ENCODE data around the gene MFSD6.
"Not testable (repeated sequence)": the region's sequence is repeated elsewhere in the genome, so short reads cannot be mapped to it uniquely, and the experiment has no call there.

Gene MFSD6

DNA sequence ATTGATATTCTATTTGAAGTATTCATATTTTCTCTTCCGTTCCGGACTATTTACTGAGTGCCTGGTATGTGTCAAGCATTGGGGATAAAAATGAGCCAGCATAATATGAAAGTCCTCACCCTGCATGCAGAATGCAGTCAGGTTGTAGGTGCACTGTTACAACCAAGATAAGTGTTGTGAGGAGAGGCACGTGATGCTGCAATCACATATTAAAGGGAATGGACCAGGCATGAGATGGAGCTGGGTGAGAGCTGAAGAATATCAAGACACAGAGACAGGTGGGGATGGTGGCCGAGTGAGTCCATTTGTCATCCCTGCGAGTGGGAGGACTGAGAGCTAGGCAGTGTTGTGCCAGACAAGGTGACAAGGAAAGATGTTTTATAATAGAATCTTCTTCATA, 52.3 kb downstream of the MFSD6 start:
- Mint-ChIP-seq H3K27me3 (no peaks in the 10 kb centered on the region), H3K27ac (no peak overlapping the region), H3K9me3 (peaks cover 0 to 4% of the 10 kb centered on the region in 2 donors), H3K4me1 (peaks cover 46% of the 10 kb centered on the region), H3K4me3 (no peak overlapping the region)
- no peak for ATAC-seq
- no peak for DNase-seq

GRCh38 chr2:190462181-190462580, 54.0 kb downstream of the MFSD6 start:
- ATAC-seq (no peak), DNase-seq (no peak)
- Mint-ChIP-seq H3K27me3 (no peaks in the 10 kb centered on the region), H3K9me3 (peaks cover 0 to 9% of the 10 kb centered on the region in 2 donors), H3K4me3 (no peak overlapping the region), H3K4me1 (peaks cover 52% of the 10 kb centered on the region), H3K27ac (no peak overlapping the region)

DNA sequence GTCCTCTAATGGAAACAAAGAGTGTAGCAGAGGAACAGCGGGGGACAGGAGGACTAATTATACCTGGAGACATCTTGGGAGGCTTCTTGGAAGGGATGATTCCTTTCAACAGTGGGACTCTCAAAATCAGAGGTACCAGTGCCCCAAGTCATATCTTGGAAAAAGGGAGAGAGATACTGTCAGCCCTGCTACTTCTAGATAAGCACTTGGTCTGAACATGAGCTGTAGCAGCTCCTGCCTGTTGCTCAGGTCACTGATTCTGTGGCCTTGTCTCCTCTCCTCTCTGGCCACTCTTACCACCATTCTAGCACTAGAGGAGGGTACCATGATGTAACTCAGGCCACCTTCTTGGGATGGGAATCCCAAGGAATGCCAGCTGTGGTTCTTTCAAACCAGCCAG, 54.5 kb downstream of the MFSD6 start:
- Mint-ChIP-seq H3K4me3 (no peak overlapping the region), H3K27me3 (no peaks in the 10 kb centered on the region), H3K4me1 (peaks cover 57% of the 10 kb centered on the region), H3K9me3 (peaks cover 0 to 9% of the 10 kb centered on the region in 2 donors), H3K27ac (no peak overlapping the region)
- DNase-seq (no peak), ATAC-seq (no peak)

DNA sequence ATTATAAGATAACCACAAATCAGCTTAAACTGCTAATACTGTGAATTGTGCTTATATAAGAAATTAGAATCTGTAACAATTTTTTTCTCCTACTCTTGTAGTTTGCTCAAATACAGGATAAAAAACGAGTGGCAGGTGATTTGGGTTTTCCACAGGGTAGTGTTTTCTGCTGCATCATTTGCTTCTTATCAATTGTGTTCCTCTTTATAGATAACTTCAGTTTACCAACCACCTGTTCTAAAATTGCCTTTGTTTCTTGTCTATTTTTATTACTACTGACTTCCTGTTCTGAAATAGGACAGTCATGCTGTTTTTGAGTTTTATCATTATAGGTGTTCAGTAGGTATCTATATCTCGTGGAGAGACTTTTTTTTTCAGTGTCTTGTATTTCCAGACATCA, 56.9 kb downstream of the MFSD6 start:
- H3K4me3 Mint-ChIP-seq, result no peak overlapping the region
- H3K4me1 Mint-ChIP-seq, result peaks cover 67% of the 10 kb centered on the region
- H3K27ac Mint-ChIP-seq, result peak overlapping the region in 1 of 2 donors; percentile 53

DNA sequence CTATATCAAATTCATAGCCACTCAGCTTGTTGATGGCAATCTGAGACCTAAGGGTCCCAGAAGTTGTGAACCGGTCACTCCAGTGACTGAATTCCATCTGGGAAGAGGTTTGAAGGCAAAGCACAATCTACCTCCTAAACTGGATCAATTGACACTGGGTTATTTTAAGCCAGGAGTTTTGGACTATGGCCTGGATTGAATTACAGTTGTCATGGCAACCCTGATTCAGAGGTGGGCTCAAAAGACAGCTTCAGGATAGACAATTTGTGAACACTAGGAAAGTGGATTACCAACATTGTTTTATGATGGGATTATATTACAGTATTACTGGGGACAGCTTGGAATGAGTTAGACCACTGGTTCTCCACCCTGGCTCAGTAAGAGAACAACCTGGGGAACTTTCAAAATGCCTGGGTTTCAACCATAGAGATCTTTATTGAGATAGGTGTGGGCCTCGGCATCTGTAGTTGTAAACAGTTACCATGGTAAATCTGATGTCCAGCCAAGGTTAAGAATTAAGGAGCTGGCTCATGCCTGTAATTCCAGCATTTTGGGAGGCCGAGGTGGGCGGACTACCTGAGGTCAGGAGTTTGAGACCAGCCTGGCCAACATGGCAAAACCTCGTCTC, 58.8 kb downstream of the MFSD6 start:
- Mint-ChIP-seq H3K27ac (no peak overlapping the region), H3K9me3 (peaks cover under 1 to 5% of the 10 kb centered on the region in 2 donors), H3K27me3 (no peaks in the 10 kb centered on the region), H3K4me1 (peaks cover 62% of the 10 kb centered on the region), H3K4me3 (no peak overlapping the region)
- ATAC-seq, result no peak
- DNase-seq, result no peak

More for the DNA sequence above, 56.9 kb downstream of the MFSD6 start:
- DNase-seq, result no peak
- Mint-ChIP-seq H3K9me3 (peaks cover 0 to 5% of the 10 kb centered on the region in 2 donors), H3K27me3 (no peaks in the 10 kb centered on the region)
- no peak for ATAC-seq

- Mint-ChIP-seq H3K4me1 (peaks cover 57% of the 10 kb centered on the region), H3K9me3 (peaks cover 7 to 9% of the 10 kb centered on the region in 2 donors), H3K27ac (no peak overlapping the region), H3K27me3 (no peaks in the 10 kb centered on the region), H3K4me3 (no peak overlapping the region)
- no peak for DNase-seq
- ATAC-seq, result no peak
Measured at GRCh38 chr2:190467575-190468083, 59.5 kb downstream of the MFSD6 start.

DNA sequence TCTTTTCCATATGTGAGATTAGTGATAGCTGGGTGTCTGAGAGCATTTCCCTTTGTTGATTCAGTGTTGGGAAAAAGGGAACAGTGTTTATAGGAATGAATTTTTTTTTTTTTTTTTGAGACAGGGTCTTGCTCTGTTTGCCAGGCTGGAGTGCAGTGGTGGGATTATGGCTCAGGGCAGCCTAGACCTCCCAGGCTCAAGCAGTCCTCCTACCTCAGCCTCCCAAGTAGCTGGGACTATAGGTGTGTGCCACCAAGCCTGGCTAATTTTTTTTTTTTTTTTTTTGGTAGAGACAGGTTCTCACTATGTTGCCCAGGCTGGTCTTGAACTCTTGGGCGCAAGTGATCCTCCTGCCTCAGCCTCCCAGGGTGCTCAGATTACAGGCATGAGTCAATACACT, 60.2 kb downstream of the MFSD6 start:
- DNase-seq, ATAC-seq, H3K4me3 Mint-ChIP-seq, H3K27me3 Mint-ChIP-seq: not testable (repeated sequence)
- peaks cover 9 to 15% of the 10 kb centered on the region in 2 donors for H3K9me3 Mint-ChIP-seq
- peak overlapping the region; percentile 35 to 84 for H3K27ac Mint-ChIP-seq
- H3K4me1 Mint-ChIP-seq, result peaks cover 53% of the 10 kb centered on the region

DNA sequence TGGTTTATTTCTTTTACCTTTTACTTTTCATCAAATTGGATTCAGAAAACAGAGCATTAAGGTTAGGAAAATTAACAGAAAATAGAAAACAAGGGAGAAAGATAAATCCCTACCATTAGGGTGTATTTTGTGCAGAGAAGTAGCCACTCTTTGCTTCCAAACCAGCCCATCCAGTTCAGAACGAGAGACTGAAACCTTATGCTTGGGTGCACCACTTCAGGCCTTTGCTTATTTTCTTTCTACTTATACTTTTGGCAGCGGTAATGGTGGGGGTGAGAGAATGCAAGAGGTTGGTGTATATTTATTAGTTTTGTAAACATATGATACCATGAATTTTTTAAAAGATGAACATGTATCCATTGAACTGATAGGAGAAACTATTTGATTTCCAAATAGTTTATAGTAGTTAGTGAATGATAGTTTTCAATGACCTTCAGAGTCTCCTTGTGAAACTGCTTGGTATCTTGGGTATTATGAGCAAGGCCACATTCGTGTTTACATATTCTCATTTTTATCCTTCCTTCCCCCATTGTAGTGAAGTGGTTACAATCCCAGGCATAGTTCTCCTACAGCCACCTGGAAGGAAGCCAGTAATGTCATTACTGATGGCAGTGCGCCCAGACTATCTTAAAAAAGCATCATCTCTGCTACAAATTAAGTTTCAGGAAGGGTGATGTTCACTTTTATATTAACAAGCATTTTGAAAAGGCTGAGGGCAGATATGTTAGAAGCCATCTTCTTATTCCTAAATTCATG, 60.8 kb downstream of the MFSD6 start:
- no peak for ATAC-seq
- Mint-ChIP-seq H3K4me1 (peaks cover 52% of the 10 kb centered on the region), H3K27ac (peak overlapping the region in 1 of 2 donors; percentile 16), H3K4me3 (no peak overlapping the region), H3K27me3 (no peaks in the 10 kb centered on the region), H3K9me3 (peaks cover 12 to 21% of the 10 kb centered on the region in 2 donors)
- DNase-seq, result no peak

GRCh38 chr2:190469771-190470170, 61.6 kb downstream of the MFSD6 start:
- Mint-ChIP-seq H3K27me3 (no peaks in the 10 kb centered on the region), H3K4me1 (peaks cover 44% of the 10 kb centered on the region), H3K9me3 (peaks cover 13 to 23% of the 10 kb centered on the region in 2 donors), H3K4me3 (no peak overlapping the region), H3K27ac (no peak overlapping the region)
- DNase-seq (no peak), ATAC-seq (no peak)

GRCh38 chr2:190470256-190470826, 62.2 kb downstream of the MFSD6 start:
- Mint-ChIP-seq H3K4me3 (no peak overlapping the region), H3K9me3 (peaks cover 13 to 23% of the 10 kb centered on the region in 2 donors), H3K27me3 (no peaks in the 10 kb centered on the region), H3K4me1 (peaks cover 38% of the 10 kb centered on the region), H3K27ac (peak overlapping the region in 1 of 2 donors; percentile 61)
- ATAC-seq (no peak), DNase-seq (no peak)

DNA sequence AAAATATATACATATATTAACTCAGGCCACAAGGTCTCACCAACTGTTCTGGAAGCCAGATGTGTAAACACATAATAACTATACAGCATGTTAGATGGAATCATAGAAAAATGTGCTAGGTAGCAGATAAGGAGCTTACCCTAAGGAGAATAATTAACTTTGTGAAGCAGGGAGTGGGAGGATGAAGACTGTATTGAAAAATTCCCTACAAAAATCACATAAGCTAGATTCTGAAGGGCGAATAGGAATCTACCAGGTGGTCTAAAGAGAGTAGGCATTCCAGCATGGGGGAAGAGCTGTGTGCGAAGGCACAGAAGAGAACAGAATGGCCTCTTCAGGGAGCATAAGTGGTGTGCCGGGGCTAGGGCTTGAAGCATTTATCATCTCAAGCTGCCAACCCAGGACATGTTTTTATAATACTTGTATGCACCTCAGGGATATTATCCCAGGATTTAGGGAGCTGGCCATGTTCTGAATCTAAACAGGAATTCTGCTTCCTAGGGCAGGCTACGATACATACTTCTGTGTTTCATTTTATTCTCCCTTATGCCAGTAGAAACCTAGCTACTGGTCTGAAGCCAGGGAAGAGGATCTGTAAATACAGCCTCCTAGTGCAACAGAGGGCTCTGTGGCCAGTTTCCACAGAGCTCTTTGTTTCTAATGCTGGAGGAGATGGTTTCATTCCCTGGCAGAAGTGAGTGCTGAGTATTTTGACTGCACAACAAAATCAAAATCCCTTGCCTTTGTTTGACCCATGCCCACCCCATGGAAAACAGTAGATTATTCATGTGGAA, 69.7 kb downstream of the MFSD6 start:
- no peaks in the 10 kb centered on the region for H3K27me3 Mint-ChIP-seq
- DNase-seq (no peak), ATAC-seq (no peak)
- H3K9me3 Mint-ChIP-seq, result peaks cover 4 to 14% of the 10 kb centered on the region in 2 donors
- no peak overlapping the region for H3K27ac Mint-ChIP-seq
- peaks cover 7% of the 10 kb centered on the region for H3K4me1 Mint-ChIP-seq
- H3K4me3 Mint-ChIP-seq, result no peak overlapping the region

DNA sequence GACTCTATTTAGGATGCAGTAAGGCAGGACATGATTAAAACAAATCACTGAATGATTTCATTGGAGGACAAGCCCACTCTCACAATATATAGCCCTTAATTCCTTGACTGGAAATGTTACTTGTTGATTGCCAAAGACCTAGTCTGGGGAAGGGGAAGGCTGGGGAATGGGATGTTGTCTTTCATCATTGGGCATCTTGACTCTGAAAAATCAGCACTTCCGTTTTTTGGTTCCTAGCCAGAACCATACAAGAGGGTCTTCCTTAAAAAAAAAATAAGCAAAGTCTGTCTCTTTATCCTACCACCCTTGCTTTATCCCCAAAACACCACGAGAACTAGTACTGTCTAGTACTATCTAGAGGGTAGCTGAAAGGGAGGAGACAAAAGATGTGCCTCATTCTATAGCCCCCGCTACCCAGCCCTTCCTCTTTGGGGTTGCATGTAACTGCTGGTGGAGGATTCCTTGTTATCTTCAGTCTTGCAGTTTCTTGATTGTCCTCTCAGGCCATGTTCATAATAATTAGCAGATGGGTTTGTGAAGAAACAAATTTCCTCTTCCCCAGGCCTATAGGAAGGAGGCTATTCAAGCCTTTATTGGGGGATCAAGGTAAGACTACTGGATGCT, 70.5 kb downstream of the MFSD6 start:
- ATAC-seq (no peak), DNase-seq (no peak)
- Mint-ChIP-seq H3K9me3 (peaks cover 4 to 5% of the 10 kb centered on the region in 2 donors), H3K4me1 (peaks cover 7% of the 10 kb centered on the region), H3K27me3 (no peaks in the 10 kb centered on the region), H3K4me3 (no peak overlapping the region), H3K27ac (no peak overlapping the region)

DNA sequence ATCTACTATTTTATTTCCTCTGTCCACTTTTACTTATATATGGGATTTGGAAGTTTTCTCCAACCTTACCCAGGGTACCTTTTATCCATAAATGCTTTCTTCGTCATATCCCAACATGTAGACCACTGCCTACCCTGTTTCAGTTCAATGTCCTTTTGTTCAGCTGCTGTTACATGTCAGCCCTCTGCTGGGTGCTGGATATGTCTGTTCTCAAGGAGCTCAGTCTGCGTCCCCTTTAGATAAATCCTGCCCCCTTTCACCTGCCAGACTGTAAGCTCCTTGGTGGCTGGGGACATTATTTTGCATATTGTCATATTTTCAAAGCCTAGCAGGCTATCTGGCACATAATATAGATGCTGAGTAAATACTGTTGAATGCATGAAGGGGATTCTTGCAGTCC, 73.2 kb downstream of the MFSD6 start:
- Mint-ChIP-seq H3K9me3 (no peaks in the 10 kb centered on the region), H3K27ac (no peak overlapping the region), H3K27me3 (no peaks in the 10 kb centered on the region), H3K4me3 (no peak overlapping the region), H3K4me1 (peaks cover 7% of the 10 kb centered on the region)
- ATAC-seq, result no peak
- DNase-seq, result no peak

DNA sequence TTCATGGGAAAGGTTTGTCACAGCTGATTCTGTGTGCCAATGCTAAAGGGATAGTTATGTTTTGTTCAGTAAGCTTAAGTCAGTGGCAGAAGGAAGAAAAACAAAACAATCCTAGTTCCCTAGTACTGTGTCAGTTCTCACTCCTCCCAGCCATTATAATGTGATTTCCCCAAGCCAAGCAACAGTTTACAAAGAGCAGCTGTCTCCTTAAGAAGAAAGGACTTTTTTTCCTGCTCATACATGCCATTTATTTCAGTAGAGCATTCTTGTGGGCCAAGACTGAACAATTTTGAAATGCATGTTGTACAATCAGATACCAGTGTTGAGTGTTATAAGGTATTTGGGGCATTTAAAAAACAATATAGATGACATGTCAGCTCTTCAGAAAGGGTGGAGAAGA, 74.3 kb downstream of the MFSD6 start:
- Mint-ChIP-seq H3K27ac (no peak overlapping the region), H3K27me3 (no peaks in the 10 kb centered on the region), H3K4me1 (peaks cover 7% of the 10 kb centered on the region), H3K9me3 (no peaks in the 10 kb centered on the region), H3K4me3 (no peak overlapping the region)
- ATAC-seq (no peak), DNase-seq (no peak)

DNA sequence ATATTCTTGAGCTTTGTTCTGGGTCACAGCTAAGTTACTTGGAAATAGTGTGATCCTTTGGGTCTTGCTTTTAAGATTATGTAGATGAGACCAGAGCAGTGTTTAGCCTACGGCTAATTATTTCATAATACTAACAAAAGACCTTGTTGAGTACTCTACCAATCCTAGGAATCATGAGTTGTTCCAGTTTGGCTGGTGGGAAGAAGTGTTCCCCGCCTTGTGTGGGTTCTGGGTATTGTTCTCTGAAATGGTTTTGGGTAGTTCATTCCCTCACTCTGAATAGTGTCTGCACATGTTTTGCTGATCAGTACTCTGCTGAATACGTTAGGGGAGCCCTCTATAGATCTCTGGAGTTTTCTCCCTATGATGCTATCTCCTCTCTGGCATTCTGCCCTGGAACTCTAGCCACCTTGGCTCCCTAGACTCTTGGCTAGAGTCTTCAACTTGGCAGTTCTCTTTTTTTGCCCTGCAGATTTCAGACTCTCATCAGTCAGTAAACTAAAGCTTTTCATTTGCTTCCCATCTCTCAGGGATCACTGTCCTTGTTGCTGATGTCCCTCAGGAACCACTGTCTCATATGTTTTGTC, 78.0 kb downstream of the MFSD6 start:
- no peaks in the 10 kb centered on the region for H3K27me3 Mint-ChIP-seq
- no peak for DNase-seq
- ATAC-seq, result no peak
- H3K4me1 Mint-ChIP-seq, result peaks cover 29% of the 10 kb centered on the region
- no peak overlapping the region for H3K4me3 Mint-ChIP-seq
- H3K27ac Mint-ChIP-seq, result no peak overlapping the region
- peaks cover 0 to under 1% of the 10 kb centered on the region in 2 donors for H3K9me3 Mint-ChIP-seq

All from stimulated activated naive CD8-positive, alpha-beta T cell treated with anti-CD3 and anti-CD28 coated beads, Interleukin-15, amount 100 ng/mL, for 72 hours (primary cell).